SU-DHL-6 (cell line): ENCODE measurements around the gene GABPA.

Experiments used
- H2AFZ ChIP-seq: fragments of 200-600 bp; sonication (generic); 2 replicates; pipeline ENCODE4 v1.6.1; 2014; ENCODE audit warnings: low read depth, mild to moderate bottlenecking, moderate library complexity, mixed read lengths, antibody characterized with exemption, low read length; ENCODE audit not compliant: severe bottlenecking
- H3F3A ChIP-seq: fragments of 200-600 bp; shearing (Covaris generic); 2 replicates; pipeline ENCODE4 v1.6.0; 2016; ENCODE audit warnings: antibody characterized with exemption, mild to moderate bottlenecking; ENCODE audit not compliant: insufficient read depth
- H3K27ac ChIP-seq: fragments of 200-600 bp; sonication (generic); 2 replicates; pipeline ENCODE4 v1.5.1; 2016; ENCODE audit warnings: low read depth, mild to moderate bottlenecking, low read length, moderate library complexity, mixed read lengths
- H3K27me3 ChIP-seq: fragments of 200-600 bp; sonication (generic), shearing (Covaris generic); 2 replicates; pipeline ENCODE4 v1.6.0; 2014; ENCODE audit warnings: mild to moderate bottlenecking, low read length
- H3K36me3 ChIP-seq: fragments of 200-600 bp; sonication (generic); 2 replicates; pipeline ENCODE4 v1.6.1; 2014; ENCODE audit warnings: mild to moderate bottlenecking, low read length, mixed read lengths
- H3K4me2 ChIP-seq: fragments of 300-600, 200-600 bp; shearing (Covaris generic), sonication (generic); 2 replicates; pipeline ENCODE4 v1.6.0; 2014; ENCODE audit warnings: low read length, low read depth, mild to moderate bottlenecking; ENCODE audit not compliant: poor library complexity, severe bottlenecking
- H3K4me3 ChIP-seq: fragments of 200-600 bp; sonication (generic); 2 replicates; pipeline ENCODE4 v1.5.1; 2014; ENCODE audit warnings: antibody characterized with exemption, low read length, mild to moderate bottlenecking, mixed read lengths; ENCODE audit not compliant: insufficient read depth, poor library complexity, severe bottlenecking
- H3K79me2 ChIP-seq: fragments of 200-600 bp; sonication (generic); 2 replicates; pipeline ENCODE4 v1.6.1; 2014; ENCODE audit warnings: mild to moderate bottlenecking, low read length, moderate library complexity; ENCODE audit not compliant: insufficient read depth
- H3K9ac ChIP-seq: fragments of 200-600 bp; sonication (generic); 2 replicates; pipeline ENCODE4 v1.7.0; 2014; ENCODE audit warnings: mild to moderate bottlenecking, low read length
- H3K9me2 ChIP-seq: fragments of 200-600 bp; sonication (generic); replicated peaks from 2 replicates; pipeline ENCODE4 v1.6.1; 2014; ENCODE audit warnings: low read length; ENCODE audit not compliant: insufficient read depth
- H3K9me3 ChIP-seq: fragments of 200-600 bp; sonication (generic); 2 replicates; pipeline ENCODE4 v1.6.1; 2014; ENCODE audit warnings: low read length, mixed read lengths; ENCODE audit not compliant: insufficient read depth
- H4K20me1 ChIP-seq: fragments of 200-600 bp; sonication (generic); 2 replicates; pipeline ENCODE4 v1.6.1; 2014; ENCODE audit warnings: low read depth, mild to moderate bottlenecking, antibody characterized with exemption, low read length, moderate library complexity, mixed read lengths
- EZH2phosphoT487 ChIP-seq: fragments of 200-600 bp; sonication (generic), shearing (Covaris generic); conservative IDR thresholded peaks from 2 replicates; pipeline ENCODE4 v1.6.1; 2018; ENCODE audit warnings: mild to moderate bottlenecking, antibody characterized with exemption, low read length, moderate library complexity, mixed read lengths
- TF ChIP-seq, protein P1 (sequence below): fragments of 200-600 bp; sonication (generic); IDR thresholded peaks from one replicate; pipeline ENCODE4 v1.5.1; 2017; ENCODE audit warnings: antibody characterized with exemption, mild to moderate bottlenecking, low read length, moderate library complexity; ENCODE audit not compliant: insufficient read depth, poor library complexity, severe bottlenecking

GABPA gene

GRCh38 chr21:25759573-25759972 is 24.8 kb downstream of the GABPA start:
- no peak overlapping the region for H3K9ac ChIP-seq
- no peak overlapping the region for H3K27ac ChIP-seq
- no peaks in the 10 kb centered on the region for H3K27me3 ChIP-seq
- H3K9me3 ChIP-seq: no peaks in the 10 kb centered on the region
- no peaks in the 10 kb centered on the region for H4K20me1 ChIP-seq
- no peak overlapping the region for H3K4me3 ChIP-seq
- TF ChIP-seq EZH2phosphoT487: no peak
- TF ChIP-seq, protein P1, sequence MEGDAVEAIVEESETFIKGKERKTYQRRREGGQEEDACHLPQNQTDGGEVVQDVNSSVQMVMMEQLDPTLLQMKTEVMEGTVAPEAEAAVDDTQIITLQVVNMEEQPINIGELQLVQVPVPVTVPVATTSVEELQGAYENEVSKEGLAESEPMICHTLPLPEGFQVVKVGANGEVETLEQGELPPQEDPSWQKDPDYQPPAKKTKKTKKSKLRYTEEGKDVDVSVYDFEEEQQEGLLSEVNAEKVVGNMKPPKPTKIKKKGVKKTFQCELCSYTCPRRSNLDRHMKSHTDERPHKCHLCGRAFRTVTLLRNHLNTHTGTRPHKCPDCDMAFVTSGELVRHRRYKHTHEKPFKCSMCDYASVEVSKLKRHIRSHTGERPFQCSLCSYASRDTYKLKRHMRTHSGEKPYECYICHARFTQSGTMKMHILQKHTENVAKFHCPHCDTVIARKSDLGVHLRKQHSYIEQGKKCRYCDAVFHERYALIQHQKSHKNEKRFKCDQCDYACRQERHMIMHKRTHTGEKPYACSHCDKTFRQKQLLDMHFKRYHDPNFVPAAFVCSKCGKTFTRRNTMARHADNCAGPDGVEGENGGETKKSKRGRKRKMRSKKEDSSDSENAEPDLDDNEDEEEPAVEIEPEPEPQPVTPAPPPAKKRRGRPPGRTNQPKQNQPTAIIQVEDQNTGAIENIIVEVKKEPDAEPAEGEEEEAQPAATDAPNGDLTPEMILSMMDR: no peak
- H3K36me3 ChIP-seq: peaks cover 49% of the 10 kb centered on the region; the same call in 1 of the 2 replicates
- no peak overlapping the region for H2AFZ ChIP-seq
- no peaks in the 10 kb centered on the region for H3K9me2 ChIP-seq
- H3K4me2 ChIP-seq: no peak overlapping the region
- peaks cover 6% of the 10 kb centered on the region; the same call in 1 of the 2 replicates for H3F3A ChIP-seq
- H3K79me2 ChIP-seq: no peaks in the 10 kb centered on the region; the same call in 1 of the 2 replicates

GRCh38 chr21:25760061-25760460 is 25.3 kb downstream of the GABPA start:
- Histone ChIP-seq H4K20me1 (no peaks in the 10 kb centered on the region), H3K9ac (no peak overlapping the region), H3K79me2 (no peaks in the 10 kb centered on the region; the same call in 1 of the 2 replicates), H3K9me2 (no peaks in the 10 kb centered on the region), H3K27ac (no peak overlapping the region), H3F3A (peaks cover 6% of the 10 kb centered on the region; the same call in 1 of the 2 replicates), H3K27me3 (no peaks in the 10 kb centered on the region), H3K36me3 (peaks cover 53% of the 10 kb centered on the region), H3K4me3 (no peak overlapping the region), H2AFZ (no peak overlapping the region), H3K4me2 (no peak overlapping the region), H3K9me3 (no peaks in the 10 kb centered on the region)
- TF ChIP-seq EZH2phosphoT487: no peak
- TF ChIP-seq, protein P1: no peak

DNA sequence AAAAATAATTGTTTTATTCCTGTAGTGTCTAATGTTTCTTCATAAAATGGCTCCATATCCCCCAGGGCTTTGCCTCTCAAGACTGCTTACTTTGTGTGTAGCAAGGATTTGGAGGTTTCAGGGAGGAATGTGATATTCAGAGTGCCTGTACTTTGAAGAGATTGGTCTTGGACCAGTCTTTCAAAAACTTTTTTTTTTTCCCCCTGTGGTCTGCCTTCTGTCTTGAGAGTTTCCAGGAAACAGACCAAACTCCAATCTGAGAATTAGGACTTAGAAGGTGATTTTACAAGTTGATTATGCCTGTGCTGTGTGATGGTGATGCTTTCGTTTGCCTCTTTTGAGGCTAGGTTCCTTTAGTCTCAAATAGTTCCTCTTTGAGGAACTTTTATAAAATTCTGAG is 25.9 kb downstream of the GABPA start:
- peaks cover 59% of the 10 kb centered on the region for H3K36me3 ChIP-seq
- H3K9ac ChIP-seq: no peak overlapping the region
- H2AFZ ChIP-seq: no peak overlapping the region
- H3K9me3 ChIP-seq: no peaks in the 10 kb centered on the region
- H3K9me2 ChIP-seq: no peaks in the 10 kb centered on the region
- H3K27me3 ChIP-seq: no peaks in the 10 kb centered on the region
- peaks cover 6% of the 10 kb centered on the region; the same call in 1 of the 2 replicates for H3F3A ChIP-seq
- H4K20me1 ChIP-seq: no peaks in the 10 kb centered on the region
- no peaks in the 10 kb centered on the region; the same call in 1 of the 2 replicates for H3K79me2 ChIP-seq
- TF ChIP-seq EZH2phosphoT487: no peak
- TF ChIP-seq, protein P1: no peak
- H3K4me2 ChIP-seq: no peak overlapping the region
- no peak overlapping the region for H3K4me3 ChIP-seq
- no peak overlapping the region for H3K27ac ChIP-seq
